CD14-positive monocyte (primary cell): ENCODE results near the gene LHX4. TPM values are rescaled to one million over a fixed set of nuclear protein-coding genes. Genes with fewer than 3 reads are reported as not detected.

Experiments used
- DNase-seq, 3 donors: peaks; one replicate each; pipeline ENCODE4 v3.0.0-alpha.2; 2011 to 2022
- H2AFZ ChIP-seq: 2 replicates; pipeline ENCODE4 v1.6.0; 2012; ENCODE audit warnings: mild to moderate bottlenecking, low read depth, low read length, inconsistent platforms; ENCODE audit not compliant: insufficient read depth, poor library complexity, severe bottlenecking
- H3K27ac ChIP-seq, 2 donors: 1 replicate in 1 of 2; 2 replicates in 1 of 2; pipeline ENCODE4 v1.5.1; 2012 to 2013; ENCODE audit warnings: low read length in 2 of 2, control low read depth in 1 of 2, inconsistent platforms in 1 of 2, low read depth in 1 of 2, mild to moderate bottlenecking in 1 of 2
- H3K27me3 ChIP-seq, 2 donors: one replicate each; pipeline versions ENCODE4 v1.6.0 to v1.6.1; 2011 to 2013; ENCODE audit warnings: low read length in 2 of 2; ENCODE audit not compliant: control insufficient read depth in 2 of 2, insufficient read depth in 2 of 2
- H3K36me3 ChIP-seq, 2 donors: replicated peaks in 1 of 2; 1 replicate in 1 of 2; 2 replicates in 1 of 2; pipeline versions ENCODE4 v1.5.1 to v1.6.1; 2012 to 2013; ENCODE audit warnings: low read length in 2 of 2, control low read depth in 1 of 2, inconsistent platforms in 1 of 2, mild to moderate bottlenecking in 1 of 2; ENCODE audit not compliant: insufficient read depth in 2 of 2, control insufficient read depth in 1 of 2
- H3K4me1 ChIP-seq, 2 donors: 1 replicate in 1 of 2; 2 replicates in 1 of 2; pipeline versions ENCODE4 v1.5.1 to v1.6.1; 2012 to 2013; ENCODE audit warnings: low read length in 2 of 2, control low read depth in 1 of 2, inconsistent platforms in 1 of 2, mild to moderate bottlenecking in 1 of 2, moderate library complexity in 1 of 2; ENCODE audit not compliant: insufficient read depth in 2 of 2, control insufficient read depth in 1 of 2
- H3K4me2 ChIP-seq: replicated peaks from 2 replicates; pipeline ENCODE3; 2012; ENCODE audit warnings: low read length, moderate library complexity, mild to moderate bottlenecking; ENCODE audit not compliant: poor library complexity, severe bottlenecking; ENCODE audit errors: extremely low read depth
- H3K4me3 ChIP-seq, 3 experiments: fragments of 200-600 bp in 1 of 3; sonication (generic) in 1 of 3; replicated peaks in 1 of 3; 1 replicate in 2 of 3; 2 replicates in 1 of 3; pipeline ENCODE4 v1.5.1; 2011 to 2013; ENCODE audit warnings: low read length in 3 of 3, mild to moderate bottlenecking in 3 of 3, control low read depth in 2 of 3, low read depth in 2 of 3, inconsistent platforms in 1 of 3, moderate library complexity in 1 of 3
- H3K79me2 ChIP-seq: 2 replicates; pipeline ENCODE4 v1.6.0; 2012; ENCODE audit warnings: mild to moderate bottlenecking, control low read depth, inconsistent platforms, low read length, moderate library complexity; ENCODE audit not compliant: insufficient read depth
- H3K9ac ChIP-seq: 2 replicates; pipeline ENCODE4 v1.6.0; 2017; ENCODE audit warnings: low read length, mild to moderate bottlenecking; ENCODE audit not compliant: insufficient read depth, poor library complexity, severe bottlenecking
- H3K9me3 ChIP-seq, 2 donors: replicated peaks in 1 of 2; 1 replicate in 1 of 2; 2 replicates in 1 of 2; pipeline versions ENCODE4 v1.5.1 to v1.6.1; 2012 to 2013; ENCODE audit warnings: low read length in 2 of 2, control low read depth in 1 of 2; ENCODE audit not compliant: control insufficient read depth in 1 of 2, insufficient read depth in 1 of 2
- H4K20me1 ChIP-seq: 2 replicates; pipeline ENCODE4 v1.6.0; 2012; ENCODE audit warnings: mild to moderate bottlenecking, low read length, control low read depth, moderate library complexity; ENCODE audit not compliant: insufficient read depth
- H3K27ac Mint-ChIP-seq, 7 donors: one replicate each; pipeline ENCODE4 v1.8.0; 2020; ENCODE audit warnings: mild to moderate bottlenecking in 7 of 7, mixed read lengths in 7 of 7, moderate library complexity in 6 of 7, inconsistent platforms in 2 of 7
- H3K27me3 Mint-ChIP-seq, 3 donors: one replicate each; pipeline ENCODE4 v1.8.0; 2021 to 2022; ENCODE audit warnings: low read depth in 3 of 3, mild to moderate bottlenecking in 3 of 3, mixed read lengths in 3 of 3, moderate library complexity in 3 of 3, inconsistent platforms in 1 of 3
- H3K36me3 Mint-ChIP-seq, 2 donors: one replicate each; pipeline ENCODE4 v1.8.0; 2020; ENCODE audit warnings: mixed read lengths in 2 of 2, inconsistent platforms in 1 of 2, mild to moderate bottlenecking in 1 of 2
- H3K4me1 Mint-ChIP-seq: one replicate; pipeline ENCODE4 v1.8.0; 2020; ENCODE audit warnings: mild to moderate bottlenecking, mixed read lengths
- H3K4me3 Mint-ChIP-seq, 2 donors: one replicate each; pipeline ENCODE4 v1.8.0; 2020; ENCODE audit warnings: mild to moderate bottlenecking in 2 of 2, mixed read lengths in 2 of 2, moderate library complexity in 1 of 2
- H3K9me3 Mint-ChIP-seq, 7 donors: one replicate each; pipeline ENCODE4 v1.8.0; 2020 to 2022; ENCODE audit warnings: mixed read lengths in 7 of 7, mild to moderate bottlenecking in 6 of 7, moderate library complexity in 6 of 7, inconsistent platforms in 2 of 7
- CTCF ChIP-seq: fragments of 200-600 bp; IDR thresholded peaks from one replicate; pipeline ENCODE4 v1.8.0; 2022; ENCODE audit warnings: antibody characterized with exemption, mild to moderate bottlenecking
- WGBS: methylation state at CpG from one replicate; pipeline ENCODE4 v1.1.5; 2013; ENCODE audit warnings: missing lambda C conversion rate; ENCODE audit not compliant: insufficient coverage; 5-methylcytosine and 5-hydroxymethylcytosine counted together
- intact Hi-C, 2 donors: fragments of 100-400 bp; cut with micrococcal nuclease; formaldehyde crosslinking; loops; one replicate each; pipeline versions ENCODE4 v1.15.0 to v1.15.1; 2023
- polyA plus RNA-seq, 3 donors: library from polyadenylated mRNA; depleted of rRNA in 1 of 3; unstranded in 2 of 3; stranded (reverse) in 1 of 3; fragments of 300-500 nt in 2 of 3; fragments of >200 nt in 1 of 3; fragmentation: Illumina TruSeq in 2 of 3; gene quantifications; 1 replicate in 2 of 3; 2 replicates in 1 of 3; pipeline ENCODE4 v1.2.3, GENCODE V29; 2012 to 2021

LHX4 gene
- polyA plus RNA-seq, 3 donors: not detected

- Mint-ChIP-seq H3K27ac (no peak overlapping the region), H3K4me3 (peak overlapping the region; percentile 80 to 92), H3K36me3 (peaks cover 8% of the 10 kb centered on the region in 2 donors), H3K27me3 (peaks cover 87 to 97% (median 88%) of the 10 kb centered on the region in 3 donors), H3K4me1 (peaks cover 56% of the 10 kb centered on the region), H3K9me3 (peaks cover 0 to 43% (median 16%) of the 10 kb centered on the region in 7 donors)
- peaks cover 2 to 42% of the 10 kb centered on the region in 2 donors for H3K9me3 ChIP-seq
- no peak for DNase-seq
- peak overlapping the region; percentile 49 to 81 (median 51) for H3K4me3 ChIP-seq
- peaks cover 79 to 93% of the 10 kb centered on the region in 2 donors for H3K27me3 ChIP-seq
- 0% methylated on average over 22 of the region's 28 CpGs for WGBS
- H4K20me1 ChIP-seq: no peaks in the 10 kb centered on the region
- peak overlapping the region; percentile 77 for H2AFZ ChIP-seq
- H3K36me3 ChIP-seq: no peaks in the 10 kb centered on the region
- no peak for TF ChIP-seq CTCF
- intact Hi-C loops: no loop called here
- H3K4me2 ChIP-seq: peak overlapping the region; percentile 96
- no peaks in the 10 kb centered on the region for H3K79me2 ChIP-seq
- H3K9ac ChIP-seq: peak overlapping the region; percentile 40
- no peak overlapping the region for H3K27ac ChIP-seq
- peaks cover 47 to 61% of the 10 kb centered on the region in 2 donors for H3K4me1 ChIP-seq
These were observed 339 bp downstream of the LHX4 start for GRCh38 chr1:180230416-180230790.

- H3K4me1 Mint-ChIP-seq: peaks cover 62% of the 10 kb centered on the region
- no peak overlapping the region for H3K27ac Mint-ChIP-seq
- peak overlapping the region; percentile 49 to 81 (median 51) for H3K4me3 ChIP-seq
- H3K36me3 Mint-ChIP-seq: peaks cover 8% of the 10 kb centered on the region in 2 donors
- peak overlapping the region; percentile 77 for H2AFZ ChIP-seq
- H3K4me3 Mint-ChIP-seq: peak overlapping the region; percentile 80 to 92
- H3K79me2 ChIP-seq: no peaks in the 10 kb centered on the region
- H3K4me2 ChIP-seq: peak overlapping the region; percentile 96
- no peaks in the 10 kb centered on the region for H3K36me3 ChIP-seq
- intact Hi-C loops: no loop called here
- no peaks in the 10 kb centered on the region for H4K20me1 ChIP-seq
- H3K9me3 Mint-ChIP-seq: peaks cover 0 to 48% (median 16%) of the 10 kb centered on the region in 7 donors
- WGBS: under 1% methylated on average over 65 of the region's 65 CpGs
- H3K27me3 ChIP-seq: peaks cover 79 to 93% of the 10 kb centered on the region in 2 donors
- TF ChIP-seq CTCF: no peak
- peaks cover 2 to 39% of the 10 kb centered on the region in 2 donors for H3K9me3 ChIP-seq
- H3K4me1 ChIP-seq: peaks cover 50 to 66% of the 10 kb centered on the region in 2 donors
- peaks cover 87 to 97% (median 88%) of the 10 kb centered on the region in 3 donors for H3K27me3 Mint-ChIP-seq
- peak overlapping the region; percentile 40 for H3K9ac ChIP-seq
- no peak overlapping the region for H3K27ac ChIP-seq
- DNase-seq: peak in 1 of 3 donors; percentile 24
These were observed 884 bp downstream of the LHX4 start for GRCh38 chr1:180230791-180231505.
